ENCODE results near the gene DCP2.

DCP2 gene

GRCh38 chr5:113022661-113023060 is 46.1 kb downstream of the DCP2 start:
- no peak for DNase-seq (ENCODE audit: low spot score)

GRCh38 chr5:113024076-113024697 is 47.6 kb downstream of the DCP2 start:
- DNase-seq (ENCODE audit: low spot score), result no peak

- DNase-seq (ENCODE audit: low spot score), result no peak
Observed at GRCh38 chr5:113025596-113025995, 49.0 kb downstream of the DCP2 start.

- DNase-seq (ENCODE audit: low spot score), result no peak
Observed at GRCh38 chr5:113026211-113026610, 49.6 kb downstream of the DCP2 start.

GRCh38 chr5:113027015-113027414 is 50.4 kb downstream of the DCP2 start:
- DNase-seq (ENCODE audit: low spot score), result no peak

GRCh38 chr5:113027431-113027830 is 50.8 kb downstream of the DCP2 start:
- DNase-seq (ENCODE audit: low spot score), result no peak

GRCh38 chr5:113029614-113030013 is 53.0 kb downstream of the DCP2 start:
- no peak for DNase-seq (ENCODE audit: low spot score)

GRCh38 chr5:113031104-113031503 is 54.5 kb downstream of the DCP2 start:
- DNase-seq (ENCODE audit: low spot score), result no peak

- DNase-seq (ENCODE audit: low spot score), result no peak
Observed at GRCh38 chr5:113031557-113031956, 55.0 kb downstream of the DCP2 start.

- peak; percentile 55 for DNase-seq (ENCODE audit: low spot score)
Observed at GRCh38 chr5:113034182-113034773, 57.7 kb downstream of the DCP2 start.

- DNase-seq (ENCODE audit: low spot score), result no peak
Observed at GRCh38 chr5:113035096-113035495, 58.5 kb downstream of the DCP2 start.

GRCh38 chr5:113036321-113036720 is 59.7 kb downstream of the DCP2 start:
- no peak for DNase-seq (ENCODE audit: low spot score)

- no peak for DNase-seq (ENCODE audit: low spot score)
Observed at GRCh38 chr5:113036826-113037225, 60.2 kb downstream of the DCP2 start.

- DNase-seq (ENCODE audit: low spot score), result no peak
Observed at GRCh38 chr5:113038136-113038535, 61.5 kb downstream of the DCP2 start.

- no peak for DNase-seq (ENCODE audit: low spot score)
Observed at GRCh38 chr5:113038714-113039113, 62.1 kb downstream of the DCP2 start.

GRCh38 chr5:113039229-113039933 is 62.8 kb downstream of the DCP2 start:
- no peak for DNase-seq (ENCODE audit: low spot score)

GRCh38 chr5:113039934-113040285 is 63.3 kb downstream of the DCP2 start:
- no peak for DNase-seq (ENCODE audit: low spot score)

GRCh38 chr5:113040672-113041260 is 64.2 kb downstream of the DCP2 start:
- no peak for DNase-seq (ENCODE audit: low spot score)

- DNase-seq (ENCODE audit: low spot score), result no peak
Observed at GRCh38 chr5:113042491-113043243, 66.1 kb downstream of the DCP2 start.

- DNase-seq (ENCODE audit: low spot score), result peak; percentile 44
Observed at GRCh38 chr5:113043491-113043931, 66.9 kb downstream of the DCP2 start.

GRCh38 chr5:113044776-113045465 is 68.3 kb downstream of the DCP2 start:
- no peak for DNase-seq (ENCODE audit: low spot score)

- DNase-seq (ENCODE audit: low spot score), result no peak
Observed at GRCh38 chr5:113047234-113047633, 70.6 kb downstream of the DCP2 start.

Measured in AG08396 (cell line).